ENCODE measurements around the gene SLC22A12.

The SLC22A12 gene

DNA sequence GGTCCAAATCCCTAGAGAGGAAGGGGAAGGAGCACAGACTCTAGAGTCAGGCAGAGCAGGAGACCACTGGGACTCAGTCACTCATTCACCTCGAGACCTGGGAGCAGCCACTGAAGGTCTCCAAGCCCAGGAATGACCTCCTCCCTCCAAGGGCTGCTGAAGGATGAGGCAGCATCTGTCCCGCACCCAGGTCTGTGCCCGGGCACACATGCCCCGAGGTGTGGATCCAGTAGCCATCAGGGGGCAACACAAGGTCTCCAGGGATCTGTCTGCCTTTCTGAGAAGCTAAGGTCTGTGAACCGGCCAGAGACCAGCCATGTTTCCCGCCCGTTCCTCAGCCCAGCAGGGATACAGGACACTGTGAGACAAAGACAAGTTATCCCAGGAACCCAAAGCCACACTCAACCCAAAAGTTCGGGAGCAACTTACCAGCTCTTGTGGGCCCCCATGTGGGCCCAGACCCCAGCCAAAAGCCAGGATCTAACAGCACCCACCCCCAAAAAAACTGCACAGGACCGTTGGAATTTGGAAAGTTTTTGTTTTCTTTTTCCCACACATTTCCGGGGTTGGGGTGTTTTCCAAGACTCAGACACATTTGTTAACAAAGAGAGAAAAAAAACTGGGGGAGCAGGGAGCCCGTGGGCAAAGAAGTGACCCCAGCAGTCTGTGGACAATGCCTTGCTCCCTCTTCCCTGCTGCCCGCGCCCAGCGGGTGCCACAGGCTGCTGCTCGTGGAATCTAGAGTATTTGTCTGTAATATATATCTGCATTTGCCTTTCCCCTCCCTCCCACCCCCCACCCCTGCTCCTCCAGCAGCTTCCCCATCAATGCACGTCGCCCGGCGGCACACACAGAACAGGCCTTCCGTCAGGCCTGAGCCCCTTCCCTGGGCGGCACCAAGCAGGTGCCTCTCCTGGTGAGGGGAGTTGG is 14.9 kb downstream of the SLC22A12 start:
- DNase-seq, result no peak

DNA sequence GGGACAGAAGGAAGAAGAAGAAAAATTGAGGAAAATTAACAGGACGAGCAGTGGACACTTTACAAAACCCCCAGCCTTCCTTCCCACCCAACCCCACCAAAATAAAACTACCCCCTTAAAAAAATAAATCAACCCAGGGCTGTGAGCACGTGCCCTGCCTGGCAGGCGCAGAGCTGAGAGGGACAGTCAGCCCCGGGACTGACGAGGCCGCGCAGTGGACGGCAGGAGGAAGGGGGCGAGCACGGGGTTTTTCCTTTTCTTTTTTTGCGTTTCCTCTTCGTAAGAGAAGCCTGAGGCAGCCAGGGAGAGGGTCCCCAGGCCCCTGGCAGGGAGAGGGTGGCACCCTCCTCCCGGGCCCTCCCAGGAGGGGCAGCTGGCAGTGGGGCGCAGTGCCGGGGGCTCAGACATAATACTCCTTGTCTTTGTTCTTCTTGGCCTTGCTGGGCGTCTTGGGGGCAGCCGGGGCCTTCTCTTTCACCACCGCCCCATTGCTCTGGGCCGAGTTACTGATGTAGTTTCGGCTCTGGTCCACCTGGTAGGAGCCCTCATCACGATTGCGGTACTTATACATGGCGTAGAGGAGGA is 15.9 kb downstream of the SLC22A12 start:
- no peak for DNase-seq

DNA sequence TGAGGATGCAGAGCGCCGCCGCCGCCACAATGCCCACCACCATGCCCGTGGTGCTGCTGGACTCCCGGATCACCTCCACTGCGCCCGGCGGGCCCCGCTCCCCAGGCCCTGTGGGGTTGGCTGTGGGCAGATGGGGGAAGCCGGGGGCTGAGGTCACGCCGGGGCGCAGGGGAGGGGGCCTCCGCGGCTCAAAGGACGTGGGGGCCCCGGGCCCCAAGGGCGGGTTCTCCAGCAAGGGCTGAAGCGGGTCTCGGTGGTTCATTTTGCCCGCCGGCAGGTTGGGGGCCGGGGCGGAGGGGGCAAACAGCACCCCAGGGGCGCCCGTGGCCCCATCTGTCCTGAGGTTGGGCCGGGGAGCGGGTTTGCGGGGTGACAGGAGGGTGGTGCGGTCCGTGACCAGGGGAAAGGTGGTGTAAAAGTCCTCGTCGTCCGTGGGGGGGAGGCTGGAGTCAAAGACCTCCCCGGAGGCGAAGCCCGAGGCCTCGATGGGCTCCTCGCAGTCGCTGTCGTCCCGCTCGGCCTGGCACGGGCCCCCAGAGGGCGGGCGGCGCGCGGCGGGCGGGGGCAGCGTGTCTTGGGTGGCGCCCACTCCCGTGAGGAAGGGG is 16.5 kb downstream of the SLC22A12 start:
- no peak for DNase-seq

DNA sequence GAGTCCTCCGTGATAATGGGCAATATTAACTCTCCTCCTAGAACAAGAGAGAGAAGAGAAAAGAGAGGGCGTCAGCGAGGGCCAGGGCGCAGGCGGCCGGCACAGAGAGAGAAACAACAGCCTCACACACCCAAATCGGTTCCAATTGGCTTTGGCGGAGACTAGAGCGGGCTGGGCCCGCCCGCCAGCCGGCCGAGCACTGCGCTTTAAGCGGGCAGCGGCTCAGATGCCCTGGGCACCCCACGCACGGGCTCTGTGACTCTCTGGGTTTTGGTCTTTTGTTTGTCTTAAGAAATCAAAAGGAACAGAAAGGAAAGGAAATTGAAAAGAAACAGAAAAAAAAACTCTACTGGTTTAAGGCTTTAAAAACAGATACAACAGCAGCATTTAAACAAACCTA is 17.0 kb downstream of the SLC22A12 start:
- DNase-seq, result no peak

DNA sequence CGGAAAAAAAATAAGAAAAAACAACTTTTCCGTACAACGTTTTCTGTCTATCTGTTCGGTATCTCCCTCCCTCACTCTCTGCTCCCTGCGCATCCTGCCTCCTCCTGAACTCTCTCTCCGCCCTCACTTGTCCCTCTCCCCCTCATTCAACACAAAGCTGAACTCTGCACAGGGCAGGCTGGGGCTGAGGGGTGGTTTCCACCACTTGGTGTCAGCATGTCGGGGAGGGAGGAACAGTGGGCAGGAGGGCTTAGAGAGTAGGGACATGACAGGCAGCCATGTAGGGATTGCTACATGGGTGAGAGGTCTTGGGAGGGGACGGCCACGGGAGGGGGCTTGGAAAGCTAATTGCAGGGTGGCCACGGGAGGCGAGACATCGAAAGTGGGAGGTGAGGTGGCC is 17.6 kb downstream of the SLC22A12 start:
- DNase-seq, result no peak

DNA sequence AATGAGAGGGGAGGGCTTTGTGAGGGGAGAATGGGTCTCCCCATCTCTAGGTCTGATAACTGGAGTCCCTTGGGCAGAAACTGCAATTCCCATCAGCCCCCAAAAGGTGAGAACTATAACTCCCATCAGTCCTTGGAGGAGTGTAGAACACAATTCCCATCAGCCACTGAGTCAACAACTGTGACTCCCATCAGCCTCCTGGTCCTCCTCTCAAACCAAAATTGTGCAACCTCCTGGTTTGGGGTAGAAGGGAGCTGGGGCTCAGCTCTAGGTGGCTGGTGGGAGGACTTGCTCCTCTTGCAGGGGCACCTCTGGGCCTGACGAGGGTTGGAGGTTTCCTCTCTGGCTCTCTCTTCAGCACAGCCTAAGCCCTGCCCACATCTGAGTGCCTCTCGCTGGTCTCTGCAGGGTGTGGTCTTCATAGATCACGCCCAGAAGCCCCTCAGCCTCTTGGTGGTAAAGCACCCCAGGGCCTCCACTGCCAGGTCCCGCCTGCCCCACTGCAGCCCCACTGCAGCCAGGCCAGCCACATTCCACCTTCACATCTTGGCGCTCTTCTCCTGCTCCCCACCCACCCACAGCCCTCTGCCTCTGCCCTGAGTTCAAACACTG is 18.5 kb downstream of the SLC22A12 start:
- no peak for DNase-seq

DNA sequence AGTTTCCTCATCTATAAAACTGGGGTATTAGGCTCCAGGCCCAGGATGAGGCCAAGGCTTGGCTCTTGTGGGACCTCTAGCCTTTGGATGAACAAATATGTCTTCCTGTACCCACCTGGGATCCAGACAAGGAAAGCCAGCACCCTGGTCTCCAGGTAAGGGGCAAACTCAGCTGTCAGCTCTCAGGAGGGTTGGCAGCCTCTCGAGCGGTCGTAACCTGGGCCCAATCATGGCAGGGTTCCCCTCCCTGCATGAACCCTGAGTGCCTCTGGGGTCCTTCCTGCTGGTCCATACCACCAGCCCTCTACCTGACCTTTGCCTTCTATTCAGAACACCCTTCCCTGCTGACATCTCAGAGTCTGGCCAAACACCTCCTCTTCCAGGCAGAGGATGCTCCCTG is 19.6 kb downstream of the SLC22A12 start:
- no peak for DNase-seq

DNA sequence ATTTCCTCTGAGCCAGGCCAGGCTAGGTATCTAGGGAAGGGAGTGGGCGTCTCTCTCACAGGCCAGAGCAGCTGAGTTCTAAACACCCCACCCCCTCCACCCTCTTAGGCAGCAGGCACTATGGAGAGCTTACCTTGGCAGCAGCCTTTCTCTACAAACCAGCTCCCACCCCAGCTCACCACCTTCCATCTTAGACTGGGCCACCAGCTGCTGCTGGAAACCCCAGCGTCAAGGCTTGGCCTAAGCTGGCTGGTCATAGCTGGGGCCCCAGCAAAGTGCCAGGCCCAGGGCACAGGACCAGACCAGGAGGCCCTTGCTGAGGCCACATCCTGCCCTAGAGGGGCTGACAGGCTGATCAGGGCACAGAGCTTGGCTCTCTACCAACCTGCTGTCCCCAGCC is 20.2 kb downstream of the SLC22A12 start:
- DNase-seq, result no peak

DNA sequence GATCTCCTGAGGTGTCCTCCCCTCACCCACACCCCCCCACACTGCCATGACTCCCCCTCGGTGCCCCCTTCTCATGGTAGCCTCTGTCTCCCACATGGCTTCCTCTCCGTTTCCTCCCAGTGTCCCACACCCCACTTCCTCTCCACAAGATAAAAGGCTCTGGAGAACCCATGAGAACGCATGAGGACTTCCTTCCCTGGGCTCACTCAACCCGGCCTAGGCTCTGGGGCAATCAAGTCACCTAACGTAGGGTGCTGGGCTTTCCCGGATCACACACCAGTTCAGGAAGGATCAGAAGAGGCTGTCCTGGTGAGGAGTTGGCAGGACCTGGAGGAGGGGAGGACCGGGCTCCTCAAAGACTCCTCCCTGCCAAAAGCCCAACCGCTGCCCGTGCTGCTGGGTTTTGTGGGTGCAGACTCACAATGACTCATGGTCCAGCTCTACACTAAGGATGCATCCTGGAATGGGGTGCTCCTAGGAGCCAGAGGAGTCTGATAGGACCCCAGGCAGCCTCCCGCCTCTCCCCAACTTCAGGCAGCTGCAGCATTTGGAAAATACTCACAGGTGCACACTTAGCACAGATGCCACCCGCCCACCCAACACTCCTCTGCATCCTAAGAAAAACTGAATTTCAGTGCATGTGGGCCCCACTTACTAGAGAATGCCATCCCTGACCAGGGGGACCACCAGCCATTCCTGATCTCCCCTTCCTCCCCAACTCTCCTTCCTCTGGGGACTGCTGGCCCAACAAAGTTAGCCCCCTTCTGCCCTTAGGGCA is 21.0 kb downstream of the SLC22A12 start:
- no peak for DNase-seq

DNA sequence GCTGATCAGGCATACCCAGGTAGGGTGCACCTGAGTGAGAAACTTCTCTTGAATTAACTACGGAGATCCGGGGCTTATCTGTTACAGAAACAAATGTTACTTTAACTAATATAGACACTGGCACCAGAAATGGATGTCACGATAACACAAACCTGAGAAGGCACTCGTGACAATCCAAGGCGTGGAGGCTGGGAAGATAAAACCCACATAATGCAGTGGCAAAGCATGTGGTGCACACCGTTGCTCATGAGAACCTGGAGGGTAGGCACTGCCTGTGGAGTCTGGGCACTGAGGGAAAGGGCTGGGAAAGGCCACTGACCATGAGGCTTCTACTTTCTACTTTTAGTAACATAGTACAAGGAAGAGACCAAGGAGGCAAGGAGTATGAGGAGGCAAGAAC is 22.6 kb downstream of the SLC22A12 start:
- DNase-seq, result no peak

DNA sequence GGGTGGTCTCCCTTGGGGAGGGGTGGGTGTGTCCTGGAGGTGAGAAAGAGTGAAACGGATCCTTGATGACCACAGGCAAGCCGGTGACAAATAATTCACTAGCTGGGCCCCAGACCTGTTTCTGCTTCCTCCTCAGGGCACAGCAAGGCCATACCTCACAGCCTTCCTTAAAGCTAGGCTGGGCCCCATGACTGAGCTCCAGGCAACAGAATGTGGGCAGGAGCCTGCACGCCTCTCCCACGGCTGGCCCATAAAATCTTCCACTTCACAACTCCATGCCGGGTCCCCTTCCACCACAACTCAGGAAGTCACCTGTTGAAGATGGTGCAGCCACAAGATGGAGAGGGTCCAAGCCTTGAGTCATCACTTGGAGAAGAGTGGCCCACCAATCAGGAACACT is 23.9 kb downstream of the SLC22A12 start:
- DNase-seq, result no peak

DNA sequence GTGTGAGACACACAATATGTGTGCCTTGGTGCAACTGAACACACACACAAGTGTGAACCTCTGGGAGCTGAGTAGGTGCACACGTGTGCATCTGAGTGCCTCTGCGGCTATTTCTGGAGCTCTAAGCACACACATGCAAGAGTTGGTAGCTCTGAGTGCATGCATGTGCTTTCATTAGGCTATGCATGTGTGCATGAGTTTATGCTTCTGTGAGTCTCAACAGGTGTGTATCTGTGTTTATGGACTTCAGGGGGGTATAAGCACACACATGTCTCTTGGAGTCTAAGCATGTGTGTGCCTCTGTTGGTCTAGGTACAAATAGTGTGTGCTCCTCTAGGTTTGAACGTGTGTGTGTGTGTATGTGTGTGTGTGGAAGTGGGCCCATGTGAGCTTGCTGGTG is 25.8 kb downstream of the SLC22A12 start:
- no peak for DNase-seq

DNA sequence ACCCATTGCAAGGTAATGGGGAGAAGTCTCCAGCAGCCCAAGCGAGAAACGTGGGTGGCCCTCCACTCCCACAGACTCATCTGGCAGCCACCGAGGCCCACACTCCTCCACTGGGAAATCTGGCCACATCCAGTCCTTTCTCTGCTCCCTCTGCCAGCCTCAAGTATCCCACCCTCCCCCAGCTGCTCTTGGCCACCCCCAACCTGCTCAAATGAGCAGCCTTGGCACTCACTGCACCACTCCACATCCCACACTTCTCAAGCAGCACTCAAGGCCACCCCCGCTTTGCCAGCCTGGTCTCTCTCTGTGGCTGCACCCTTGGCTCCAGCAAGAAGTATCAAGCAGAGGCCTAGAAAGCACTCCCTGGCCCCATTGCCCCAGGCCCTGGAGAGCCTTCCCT is 28.2 kb downstream of the SLC22A12 start:
- DNase-seq, result no peak

DNA sequence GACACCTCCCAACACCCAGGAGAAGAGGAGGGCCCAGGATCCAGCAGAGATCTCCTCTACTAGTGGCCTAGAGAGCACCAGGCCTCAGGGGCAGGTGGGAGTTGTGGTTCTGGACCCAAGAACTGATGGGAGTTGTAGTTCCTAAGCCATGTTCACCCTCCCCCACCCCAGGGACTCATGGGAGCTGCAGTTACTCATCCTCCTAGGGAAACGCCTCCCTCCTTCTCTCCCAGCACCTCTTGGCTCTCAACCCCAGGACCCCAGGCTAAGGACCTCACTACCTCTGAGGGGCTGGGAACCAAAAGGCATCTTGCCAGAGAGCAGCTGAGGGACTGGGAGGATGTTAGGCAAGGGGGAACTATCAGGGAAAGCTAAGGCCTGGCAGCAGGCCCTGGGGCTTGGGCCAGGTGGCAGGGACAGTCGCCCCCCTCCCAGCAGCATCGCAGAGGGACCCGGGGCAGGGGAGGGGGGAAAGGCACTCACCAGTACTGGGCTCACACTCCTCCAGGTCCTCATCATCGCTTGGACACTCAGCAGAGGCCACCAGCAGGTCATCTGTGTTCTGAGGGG is 28.9 kb downstream of the SLC22A12 start:
- no peak for DNase-seq

DNA sequence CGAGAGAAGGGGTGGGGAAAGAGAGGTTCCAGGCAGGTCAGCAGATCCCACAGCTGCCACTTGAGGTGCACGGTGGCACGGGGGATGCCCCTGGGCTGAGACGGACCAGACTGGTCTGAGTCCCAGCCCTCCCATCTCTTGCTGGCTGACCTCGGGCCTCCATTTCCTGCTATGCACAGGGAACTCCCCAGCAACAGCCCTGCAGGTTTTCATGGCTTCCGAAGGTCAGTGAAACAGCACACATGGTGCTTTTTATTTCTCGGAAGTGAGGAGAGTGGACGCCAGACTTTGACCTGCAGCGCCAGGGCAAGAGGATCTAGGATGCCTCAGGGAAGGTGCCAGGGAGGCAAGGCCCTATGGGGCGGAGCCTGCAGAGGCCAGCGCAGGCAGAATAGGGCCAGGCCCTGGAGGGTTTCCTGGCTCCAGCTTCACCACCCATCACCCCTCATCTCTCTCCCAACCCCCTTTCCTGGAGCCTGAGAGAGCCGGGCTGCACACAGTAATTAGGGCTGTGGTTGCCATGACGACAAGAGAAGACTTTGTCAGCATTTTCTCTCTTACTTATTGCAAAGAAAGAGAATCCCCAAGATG is 29.5 kb downstream of the SLC22A12 start:
- no peak for DNase-seq

DNA sequence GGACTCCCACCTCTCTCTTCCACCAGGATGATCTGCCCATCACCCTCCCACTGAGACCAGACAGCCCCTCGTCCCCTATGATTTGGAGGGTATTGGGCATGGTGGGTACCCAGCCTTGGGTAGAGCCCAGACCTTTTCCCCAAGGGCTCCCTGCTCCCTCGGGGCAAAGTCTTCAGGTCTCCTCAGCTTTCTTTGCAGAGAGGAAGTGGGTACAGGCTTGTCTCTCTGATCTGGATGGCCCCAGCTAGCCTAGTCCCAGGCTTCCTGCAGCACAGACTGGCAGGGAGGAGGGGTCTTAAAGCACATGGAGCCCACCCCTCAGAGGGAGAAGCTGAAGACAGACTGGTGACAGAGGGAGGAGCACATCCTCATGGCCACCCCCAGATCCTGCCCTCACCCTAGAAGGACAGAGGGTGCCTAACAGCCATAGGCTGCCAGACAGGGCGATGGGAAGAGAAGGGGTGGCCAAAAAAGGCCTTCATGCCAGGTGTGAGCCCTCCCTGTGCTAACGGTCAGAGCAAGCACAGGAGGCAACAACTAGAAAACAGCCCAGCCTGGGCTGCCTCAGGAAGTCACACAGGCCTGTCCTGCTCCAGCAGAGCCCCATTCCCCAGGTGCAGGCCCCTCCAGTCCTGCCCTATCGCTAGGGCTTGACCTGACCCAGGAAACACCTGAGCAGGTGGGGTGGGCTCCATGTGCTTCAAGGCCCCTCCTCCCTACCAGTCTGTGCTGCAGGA is 30.4 kb downstream of the SLC22A12 start:
- DNase-seq, result no peak

DNA sequence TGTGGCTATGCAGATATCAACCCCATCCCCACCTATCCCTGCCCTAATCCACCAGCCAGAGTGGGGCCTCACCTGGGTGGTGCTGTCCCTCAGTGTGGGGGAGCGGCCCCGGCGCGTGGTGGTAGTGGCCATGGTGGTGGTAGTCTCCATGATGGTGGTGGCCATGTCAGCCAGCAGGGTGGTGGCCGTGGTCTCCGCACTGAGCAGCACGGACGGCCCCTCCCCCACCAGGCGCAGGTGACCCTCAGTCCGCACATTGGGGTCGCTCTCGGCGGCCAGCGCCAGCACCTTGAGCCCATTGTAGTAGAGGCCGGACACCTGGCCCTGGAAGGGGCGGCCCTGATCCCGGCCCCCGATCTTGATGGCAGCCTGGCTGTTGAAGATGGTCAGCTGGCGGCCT is 31.7 kb downstream of the SLC22A12 start:
- DNase-seq, result no peak

DNA sequence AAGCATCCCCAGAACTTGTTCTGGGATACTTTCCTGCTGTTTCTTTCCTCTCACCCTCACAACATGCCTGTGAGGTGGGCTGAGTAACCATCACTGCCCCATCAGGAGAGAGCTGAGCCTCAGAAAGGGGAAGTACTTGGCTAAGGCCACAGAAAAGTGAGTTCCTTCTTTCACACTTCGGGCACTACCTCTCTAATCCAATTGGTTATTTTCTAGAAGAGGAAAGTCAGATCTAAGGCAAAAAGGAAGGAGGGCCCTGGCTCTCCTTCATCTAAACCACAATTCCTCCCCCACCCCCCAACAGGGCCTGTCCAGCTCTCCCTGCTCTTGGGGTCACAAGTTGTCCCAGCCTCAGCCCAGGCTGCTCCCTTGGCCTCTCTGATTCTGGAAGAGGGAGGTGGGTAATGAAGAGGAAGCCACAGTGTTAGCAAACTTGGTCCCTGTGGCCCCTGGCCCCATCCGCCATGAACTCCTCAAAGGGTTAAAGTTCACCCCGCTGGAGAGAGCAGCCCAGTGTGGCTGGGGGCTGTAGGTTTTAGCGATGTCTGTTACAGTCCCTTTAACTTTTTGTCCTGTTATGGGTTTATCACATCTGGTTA is 34.0 kb downstream of the SLC22A12 start:
- DNase-seq, result peak in 1 of 2 donors; percentile 40

DNA sequence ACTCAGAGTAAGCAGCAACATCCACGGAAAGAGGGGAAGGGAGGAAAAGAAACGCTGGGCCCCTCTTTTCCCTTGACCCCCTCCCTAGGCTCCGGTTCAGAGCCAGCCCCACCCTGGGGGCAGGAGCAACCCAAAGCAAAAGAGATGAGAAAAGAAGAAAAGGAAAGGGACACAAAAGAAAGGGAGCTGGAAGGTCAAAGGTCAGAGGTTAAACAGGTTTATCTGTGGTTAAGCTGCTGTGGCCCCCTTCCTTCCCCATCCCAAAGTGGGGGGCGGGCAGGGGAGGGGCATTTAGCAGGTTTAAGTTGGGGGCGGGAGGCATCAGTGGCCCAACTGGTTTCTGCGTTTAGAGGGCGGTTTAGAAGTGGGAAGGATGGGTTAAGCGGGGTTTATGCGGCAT is 35.6 kb downstream of the SLC22A12 start:
- no peak for DNase-seq

DNA sequence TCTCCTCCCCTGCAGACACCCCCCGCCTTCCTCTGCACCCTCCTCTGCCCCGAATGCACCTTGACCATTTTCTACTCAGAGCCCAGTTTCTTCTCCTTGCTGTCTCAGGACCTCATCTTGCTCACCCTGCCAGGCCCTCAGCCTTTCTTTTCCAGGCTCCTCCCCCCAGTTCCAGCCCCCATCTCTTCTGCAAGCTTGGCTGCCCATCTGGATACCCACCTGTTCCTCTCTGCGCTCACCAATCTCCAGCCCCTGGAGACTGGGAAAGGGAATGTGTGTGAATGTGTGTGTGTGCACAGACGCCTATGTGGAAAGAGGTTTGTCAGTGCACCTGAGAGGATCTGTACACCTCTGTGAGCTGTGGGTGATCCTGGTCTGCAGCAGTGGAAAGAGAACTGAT is 36.4 kb downstream of the SLC22A12 start:
- DNase-seq, result no peak

DNA sequence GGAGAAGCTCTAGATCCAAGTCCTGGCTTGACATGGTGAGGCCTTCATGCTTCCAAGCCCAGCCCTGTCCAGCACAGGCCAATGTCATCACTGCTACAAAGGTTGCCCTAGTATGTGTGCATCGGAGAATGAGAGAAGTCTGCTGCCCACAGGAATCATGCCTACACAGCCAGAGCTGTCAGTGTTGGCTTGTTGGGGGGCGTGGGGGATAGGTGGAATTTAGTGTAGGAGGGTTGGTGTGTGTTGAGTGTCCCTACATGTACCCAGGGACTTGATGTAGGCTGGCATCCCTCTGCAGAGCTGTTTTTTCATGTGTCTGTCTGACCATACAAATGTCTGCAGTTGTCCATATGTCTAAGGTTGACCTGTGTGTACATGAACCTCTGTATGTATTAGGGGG is 37.6 kb downstream of the SLC22A12 start:
- DNase-seq, result no peak

Measured in CD4-positive, alpha-beta T cell treated with Interleukin-1 beta for 1 hour (primary cell).